CD8-positive, alpha-beta memory T cell (primary cell): ENCODE measurements around the gene LRRC2. TPM values are rescaled to one million over a fixed set of nuclear protein-coding genes. Genes with fewer than 3 reads are reported as not detected.
"Not testable (repeated sequence)": the region's sequence is repeated elsewhere in the genome, so short reads cannot be mapped to it uniquely, and the experiment has no call there.

Source experiments
- CTCF ChIA-PET: fragments of 350-600 bp; sonication (Branson Sonifier 250); formaldehyde crosslinking; loops from one replicate; lab custom pipeline; 2021; ENCODE audit warnings: antibody characterized with exemption; lab: Charles Lee
- POLR2A ChIA-PET: fragments of 350-600 bp; sonication (Branson Sonifier 250); formaldehyde crosslinking; loops from one replicate; lab custom pipeline; 2021; ENCODE audit warnings: antibody characterized with exemption; lab: Charles Lee
- DNase-seq, 5 donors: peaks; one replicate each; pipeline versions ENCODE4 v3.0.0 to v3.0.0-alpha.2; 2020 to 2022; ENCODE audit warnings: mixed read lengths in 1 of 5
- H3K27ac ChIP-seq: one replicate; pipeline ENCODE4 v1.7.0; 2013; ENCODE audit warnings: low read depth, mild to moderate bottlenecking, low read length, moderate library complexity
- H3K27me3 ChIP-seq: 2 replicates; pipeline ENCODE4 v1.7.0; 2013; ENCODE audit warnings: low read length, mild to moderate bottlenecking; ENCODE audit not compliant: insufficient read depth, poor library complexity, severe bottlenecking
- H3K36me3 ChIP-seq: 2 replicates; pipeline ENCODE4 v1.7.0; 2013; ENCODE audit warnings: mild to moderate bottlenecking, low read length, moderate library complexity; ENCODE audit not compliant: insufficient read depth
- H3K4me1 ChIP-seq: 2 replicates; pipeline ENCODE4 v1.7.0; 2013; ENCODE audit warnings: mild to moderate bottlenecking, low read length, moderate library complexity; ENCODE audit not compliant: insufficient read depth
- H3K4me3 ChIP-seq: 2 replicates; pipeline ENCODE4 v1.7.0; 2013; ENCODE audit warnings: mild to moderate bottlenecking, low read length
- H3K9me3 ChIP-seq: 2 replicates; pipeline ENCODE4 v1.7.0; 2013; ENCODE audit warnings: mild to moderate bottlenecking, low read length
- H3K27ac Mint-ChIP-seq, 8 donors: one replicate each; pipeline ENCODE4 v1.8.0; 2020 to 2021; ENCODE audit warnings: mixed read lengths in 8 of 8, mild to moderate bottlenecking in 6 of 8, inconsistent platforms in 3 of 8, moderate library complexity in 3 of 8
- H3K27me3 Mint-ChIP-seq, 2 donors: one replicate each; pipeline ENCODE4 v1.8.0; 2020 to 2021; ENCODE audit warnings: mixed read lengths in 2 of 2, mild to moderate bottlenecking in 1 of 2, moderate library complexity in 1 of 2
- H3K36me3 Mint-ChIP-seq, 3 donors: one replicate each; pipeline ENCODE4 v1.8.0; 2020 to 2021; ENCODE audit warnings: mixed read lengths in 3 of 3, inconsistent platforms in 1 of 3, mild to moderate bottlenecking in 1 of 3
- H3K4me1 Mint-ChIP-seq, 3 donors: one replicate each; pipeline ENCODE4 v1.8.0; 2020 to 2021; ENCODE audit warnings: mixed read lengths in 3 of 3, inconsistent platforms in 1 of 3, mild to moderate bottlenecking in 1 of 3
- H3K4me3 Mint-ChIP-seq, 7 donors: one replicate each; pipeline ENCODE4 v1.8.0; 2020 to 2021; ENCODE audit warnings: mixed read lengths in 7 of 7, mild to moderate bottlenecking in 6 of 7, moderate library complexity in 4 of 7, inconsistent platforms in 2 of 7
- H3K9me3 Mint-ChIP-seq, 5 donors: one replicate each; pipeline ENCODE4 v1.8.0; 2020 to 2022; ENCODE audit warnings: mixed read lengths in 5 of 5, mild to moderate bottlenecking in 3 of 5, moderate library complexity in 2 of 5, inconsistent platforms in 1 of 5
- polyA plus RNA-seq: library from polyadenylated mRNA; unstranded; fragments of 300-500 nt; fragmentation: Illumina TruSeq; gene quantifications from one replicate; pipeline ENCODE4 v1.2.3, GENCODE V29; 2021
- total RNA-seq, 2 experiments: library from RNA; stranded (reverse); gene quantifications; one replicate each; pipeline ENCODE4 v1.2.3, GENCODE V29; 2021

LRRC2 gene
- total and polyA plus RNA-seq, 3 experiments from 2014 or later = 0.04 TPM; not detected in 1

- H3K27me3 Mint-ChIP-seq = peaks cover 5 to 23% of the 10 kb centered on the region in 2 donors
- H3K27ac Mint-ChIP-seq, H3K9me3 Mint-ChIP-seq, CTCF ChIA-PET, H3K9me3 ChIP-seq, H3K4me1 Mint-ChIP-seq, H3K36me3 ChIP-seq, H3K4me3 Mint-ChIP-seq, H3K27ac ChIP-seq, POLR2A ChIA-PET, H3K4me3 ChIP-seq, H3K4me1 ChIP-seq, H3K36me3 Mint-ChIP-seq, H3K27me3 ChIP-seq, DNase-seq: not testable (repeated sequence)
Observed at GRCh38 chr3:46577580-46578249, 11.6 kb upstream of the LRRC2 start.

GRCh38 chr3:46576879-46577278, 10.8 kb upstream of the LRRC2 start:
- POLR2A ChIA-PET = no interaction called here
- Histone ChIP-seq H3K4me3 (no peak overlapping the region), H3K27me3 (no peaks in the 10 kb centered on the region), H3K36me3 (no peaks in the 10 kb centered on the region), H3K4me1 (peaks cover 4% of the 10 kb centered on the region), H3K9me3 (no peaks in the 10 kb centered on the region), H3K27ac (no peak overlapping the region)
- Mint-ChIP-seq H3K27me3 (peaks cover 5 to 21% of the 10 kb centered on the region in 2 donors), H3K4me1 (peaks cover 3 to 9% (median 7%) of the 10 kb centered on the region in 3 donors), H3K36me3 (no peaks in the 10 kb centered on the region), H3K4me3 (no peak overlapping the region), H3K27ac (no peak overlapping the region), H3K9me3 (no peaks in the 10 kb centered on the region)
- CTCF ChIA-PET = no interaction called here
- no peak for DNase-seq

- H3K27me3 Mint-ChIP-seq = peaks cover 5 to 24% of the 10 kb centered on the region in 2 donors
- H3K9me3 ChIP-seq = no peaks in the 10 kb centered on the region
- POLR2A ChIA-PET = no interaction called here
- H3K27me3 ChIP-seq = no peaks in the 10 kb centered on the region
- H3K27ac Mint-ChIP-seq = no peak overlapping the region
- peaks cover 4% of the 10 kb centered on the region for H3K4me1 ChIP-seq
- CTCF ChIA-PET = no interaction called here
- H3K36me3 Mint-ChIP-seq = no peaks in the 10 kb centered on the region
- peaks cover 3 to 9% (median 7%) of the 10 kb centered on the region in 3 donors for H3K4me1 Mint-ChIP-seq
- H3K9me3 Mint-ChIP-seq = no peaks in the 10 kb centered on the region
- H3K27ac ChIP-seq = no peak overlapping the region
- no peaks in the 10 kb centered on the region for H3K36me3 ChIP-seq
- no peak overlapping the region for H3K4me3 ChIP-seq
- H3K4me3 Mint-ChIP-seq = no peak overlapping the region
- no peak for DNase-seq
Observed at GRCh38 chr3:46576386-46576785, 10.3 kb upstream of the LRRC2 start.

- no peaks in the 10 kb centered on the region for H3K9me3 ChIP-seq
- ChIA-PET CTCF (no interaction called here), POLR2A (no interaction called here)
- Mint-ChIP-seq H3K4me1 (peaks cover 3 to 9% (median 7%) of the 10 kb centered on the region in 3 donors), H3K27ac (no peak overlapping the region), H3K27me3 (peaks cover 5 to 23% of the 10 kb centered on the region in 2 donors), H3K36me3 (no peaks in the 10 kb centered on the region), H3K4me3 (no peak overlapping the region), H3K9me3 (no peaks in the 10 kb centered on the region)
- no peaks in the 10 kb centered on the region for H3K36me3 ChIP-seq
- no peak overlapping the region for H3K27ac ChIP-seq
- DNase-seq = no peak
- peaks cover 4% of the 10 kb centered on the region for H3K4me1 ChIP-seq
- H3K4me3 ChIP-seq = no peak overlapping the region
- no peaks in the 10 kb centered on the region for H3K27me3 ChIP-seq
Observed at GRCh38 chr3:46575577-46576222, 9.6 kb upstream of the LRRC2 start.

- H3K4me3 Mint-ChIP-seq = no peak overlapping the region
- POLR2A ChIA-PET = no interaction called here
- CTCF ChIA-PET = interaction anchor here (1.3 kb wide), 1 partner anchor 298 kb away, joined by 3 read pairs; no protein-coding TSS in a partner anchor
Observed at GRCh38 chr3:46574881-46575576, 8.9 kb upstream of the LRRC2 start.

GRCh38 chr3:46574243-46574646, 8.1 kb upstream of the LRRC2 start:
- no peak for DNase-seq
- Mint-ChIP-seq H3K9me3 (no peaks in the 10 kb centered on the region), H3K36me3 (peaks cover 0 to 9% (median 0%) of the 10 kb centered on the region in 3 donors), H3K4me3 (no peak overlapping the region), H3K4me1 (peaks cover 3 to 7% (median 6%) of the 10 kb centered on the region in 3 donors), H3K27ac (no peak overlapping the region), H3K27me3 (peaks cover 5 to 26% of the 10 kb centered on the region in 2 donors)
- Histone ChIP-seq H3K27me3 (no peaks in the 10 kb centered on the region), H3K4me1 (peaks cover 4% of the 10 kb centered on the region), H3K4me3 (no peak overlapping the region), H3K36me3 (no peaks in the 10 kb centered on the region), H3K9me3 (no peaks in the 10 kb centered on the region), H3K27ac (no peak overlapping the region)
- CTCF ChIA-PET = interaction anchor here (1.3 to 1.8 kb wide), 2 partner anchors 86 to 297 kb away, joined by 3 to 5 read pairs; no protein-coding TSS in a partner anchor
- POLR2A ChIA-PET = no interaction called here

More at GRCh38 chr3:46574881-46575576, 8.9 kb upstream of the LRRC2 start:
- H3K9me3 ChIP-seq = no peaks in the 10 kb centered on the region
- no peak overlapping the region for H3K4me3 ChIP-seq
- DNase-seq = no peak
- Mint-ChIP-seq H3K9me3 (no peaks in the 10 kb centered on the region), H3K36me3 (peaks cover 0 to 6% (median 0%) of the 10 kb centered on the region in 3 donors), H3K27me3 (peaks cover 5 to 26% of the 10 kb centered on the region in 2 donors), H3K4me1 (peaks cover 3 to 9% (median 7%) of the 10 kb centered on the region in 3 donors), H3K27ac (no peak overlapping the region)
- no peaks in the 10 kb centered on the region for H3K27me3 ChIP-seq
- no peak overlapping the region for H3K27ac ChIP-seq
- no peaks in the 10 kb centered on the region for H3K36me3 ChIP-seq
- peaks cover 4% of the 10 kb centered on the region for H3K4me1 ChIP-seq

- no peaks in the 10 kb centered on the region for H3K36me3 ChIP-seq
- Mint-ChIP-seq H3K27ac (no peak overlapping the region), H3K9me3 (no peaks in the 10 kb centered on the region), H3K27me3 (peaks cover 5 to 26% of the 10 kb centered on the region in 2 donors), H3K36me3 (peaks cover 0 to 9% (median 0%) of the 10 kb centered on the region in 3 donors), H3K4me1 (peaks cover 0 to 3% (median 2%) of the 10 kb centered on the region in 3 donors), H3K4me3 (no peak overlapping the region)
- H3K4me1 ChIP-seq = peaks cover under 1% of the 10 kb centered on the region
- H3K27me3 ChIP-seq = no peaks in the 10 kb centered on the region
- H3K4me3 ChIP-seq = no peak overlapping the region
- ChIA-PET CTCF (interaction anchor here (1.3 to 1.8 kb wide), 2 partner anchors 85 to 297 kb away, joined by 3 to 5 read pairs; no protein-coding TSS in a partner anchor), POLR2A (no interaction called here)
- no peaks in the 10 kb centered on the region for H3K9me3 ChIP-seq
- H3K27ac ChIP-seq = no peak overlapping the region
- DNase-seq = no peak
Observed at GRCh38 chr3:46573701-46574100, 7.6 kb upstream of the LRRC2 start.
